GM19395 (cell line): ENCODE measurements around the gene RAET1G.
"Not testable (repeated sequence)": the region's sequence is repeated elsewhere in the genome, so short reads cannot be mapped to it uniquely, and the experiment has no call there.

Source experiments
- ATAC-seq: cut with Tn5 transposase; IDR thresholded peaks from one replicate; pipeline ENCODE4 v1.9.1; 2021; ENCODE audit warnings: mild to moderate bottlenecking, moderate library complexity; ENCODE audit not compliant: unreplicated experiment

The RAET1G gene

GRCh38 chr6:149922642-149923326 lies at the start of gene RAET1G:
TSS of gene RAET1G (minus strand) at chr6:149923121. CDS start at chr6:149923010, 111 bp downstream.
- ATAC-seq: no peak

GRCh38 chr6:149969635-149970034 lies 46.7 kb upstream of the RAET1G start:
- ATAC-seq: no peak

DNA sequence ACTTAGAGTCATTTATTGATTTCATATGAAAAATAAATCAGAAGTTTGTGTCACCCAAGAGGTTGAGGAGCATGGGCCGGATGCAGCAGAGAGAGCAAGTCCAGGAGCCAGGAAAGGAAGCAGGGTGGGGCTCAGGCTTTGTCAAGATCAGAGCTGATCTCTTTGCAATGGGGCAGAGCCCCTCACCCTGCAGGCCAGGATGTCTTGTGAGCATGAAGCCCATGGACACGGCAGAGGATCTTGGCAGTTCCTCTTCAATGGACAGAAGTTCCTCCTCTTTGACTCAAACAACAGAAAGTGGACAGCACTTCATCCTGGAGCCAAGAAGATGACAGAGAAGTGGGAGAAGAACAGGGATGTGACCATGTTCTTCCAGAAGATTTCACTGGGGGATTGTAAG lies 46.0 kb upstream of the RAET1G start:
- not testable (repeated sequence) for ATAC-seq

DNA sequence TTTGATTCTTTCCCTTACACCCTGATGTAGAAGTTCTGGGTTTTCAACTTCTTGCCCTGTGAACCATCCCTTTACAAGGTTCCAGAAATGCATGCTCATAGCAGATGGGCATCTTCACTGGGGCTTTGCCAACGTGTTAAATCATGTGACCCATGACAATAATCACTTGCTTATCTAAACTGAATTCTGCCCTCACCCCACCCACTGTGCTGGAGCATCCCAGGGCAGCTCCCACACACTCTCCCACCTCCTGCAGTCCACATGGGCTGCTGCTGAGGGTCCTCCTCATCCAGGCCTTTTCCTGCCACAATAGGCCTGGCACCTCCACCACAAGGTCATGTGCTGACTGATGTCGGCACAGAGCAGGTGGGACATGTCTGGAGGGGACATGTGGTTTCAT lies 45.1 kb upstream of the RAET1G start:
- not testable (repeated sequence) for ATAC-seq

GRCh38 chr6:149967591-149967990 lies 44.7 kb upstream of the RAET1G start:
- no peak for ATAC-seq

DNA sequence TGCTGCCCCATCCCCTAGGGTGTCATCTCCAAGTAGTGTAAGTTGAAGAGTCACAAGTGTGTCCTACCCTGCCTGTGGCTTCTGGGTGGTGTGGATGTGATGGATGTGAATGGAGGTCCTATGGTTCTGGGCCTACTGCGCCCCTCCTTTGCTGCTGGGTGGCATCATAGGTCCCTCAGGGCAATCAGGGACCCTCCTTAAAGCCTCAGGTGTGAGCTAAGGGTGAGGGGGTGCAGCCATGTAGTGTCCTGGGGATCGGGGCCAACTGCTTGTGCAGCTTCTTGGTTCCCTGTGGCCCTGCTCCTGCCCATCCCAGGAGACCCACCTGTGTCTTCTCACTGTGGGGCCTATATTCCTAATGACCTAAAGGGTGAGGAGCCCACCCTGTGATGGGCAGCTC lies 43.4 kb upstream of the RAET1G start:
- not testable (repeated sequence) for ATAC-seq

- no peak for ATAC-seq
Observed at GRCh38 chr6:149965194-149966020, 42.5 kb upstream of the RAET1G start.

- ATAC-seq: no peak
Observed at GRCh38 chr6:149964308-149965193, 41.6 kb upstream of the RAET1G start.

DNA sequence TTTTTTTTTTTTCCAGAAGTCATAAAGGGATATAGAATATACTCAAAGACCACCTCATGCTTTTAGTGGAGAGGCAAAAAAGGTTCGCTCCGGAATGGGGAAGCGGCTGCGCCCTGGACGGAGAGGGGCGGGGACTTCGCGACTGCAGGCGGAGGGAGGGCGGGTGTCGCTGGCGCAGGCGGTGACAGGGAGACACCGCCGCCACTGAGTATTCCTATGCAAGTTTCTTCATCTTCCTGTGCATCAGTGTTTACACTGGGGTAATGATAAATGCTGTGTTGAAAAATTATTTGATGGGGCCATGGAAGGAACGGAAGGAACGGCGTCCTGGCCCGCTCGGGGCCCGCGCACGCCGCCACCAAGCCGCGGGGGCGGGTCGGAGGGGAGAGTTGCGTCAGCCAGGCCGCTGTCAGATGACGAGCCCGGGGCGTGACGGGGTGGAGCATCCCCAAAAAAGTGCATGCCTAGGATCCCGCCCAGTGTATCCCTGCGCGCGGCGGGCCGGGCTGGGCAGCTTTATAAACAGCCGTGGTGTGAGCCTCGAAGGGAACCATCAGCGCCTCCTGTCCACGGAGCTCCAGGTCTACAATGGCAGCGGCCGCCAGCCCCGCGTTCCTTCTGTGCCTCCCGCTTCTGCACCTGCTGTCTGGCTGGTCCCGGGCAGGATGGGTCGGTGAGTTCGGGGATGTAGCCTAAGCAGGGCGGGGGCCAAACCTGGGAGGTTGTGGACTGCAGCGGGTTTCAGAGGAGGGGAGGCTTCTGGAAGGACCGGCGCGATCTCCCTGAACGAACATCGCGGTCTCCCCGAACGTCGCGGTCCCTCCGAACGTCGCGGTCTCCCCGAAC lies 40.8 kb upstream of the RAET1G start, which contains the start of gene ULBP1:
TSS of gene ULBP1 (plus strand) at position 482 of the 846 bp plus-strand sequence. CDS start at position 589, 107 bp downstream.
- ATAC-seq: peak; percentile 62

DNA sequence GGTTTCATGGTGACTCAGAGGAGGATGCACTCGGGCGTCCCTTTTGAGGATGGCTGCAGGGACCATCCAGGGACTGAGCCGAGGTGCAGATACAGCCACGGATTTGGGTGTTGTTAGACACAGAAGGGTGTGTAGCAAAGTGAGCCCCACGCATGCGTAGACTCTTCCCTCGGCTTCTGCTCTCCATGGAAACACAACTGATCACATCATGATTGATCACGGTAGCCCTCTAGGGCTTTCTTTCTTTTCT lies 40.2 kb upstream of the RAET1G start:
- no peak for ATAC-seq

DNA sequence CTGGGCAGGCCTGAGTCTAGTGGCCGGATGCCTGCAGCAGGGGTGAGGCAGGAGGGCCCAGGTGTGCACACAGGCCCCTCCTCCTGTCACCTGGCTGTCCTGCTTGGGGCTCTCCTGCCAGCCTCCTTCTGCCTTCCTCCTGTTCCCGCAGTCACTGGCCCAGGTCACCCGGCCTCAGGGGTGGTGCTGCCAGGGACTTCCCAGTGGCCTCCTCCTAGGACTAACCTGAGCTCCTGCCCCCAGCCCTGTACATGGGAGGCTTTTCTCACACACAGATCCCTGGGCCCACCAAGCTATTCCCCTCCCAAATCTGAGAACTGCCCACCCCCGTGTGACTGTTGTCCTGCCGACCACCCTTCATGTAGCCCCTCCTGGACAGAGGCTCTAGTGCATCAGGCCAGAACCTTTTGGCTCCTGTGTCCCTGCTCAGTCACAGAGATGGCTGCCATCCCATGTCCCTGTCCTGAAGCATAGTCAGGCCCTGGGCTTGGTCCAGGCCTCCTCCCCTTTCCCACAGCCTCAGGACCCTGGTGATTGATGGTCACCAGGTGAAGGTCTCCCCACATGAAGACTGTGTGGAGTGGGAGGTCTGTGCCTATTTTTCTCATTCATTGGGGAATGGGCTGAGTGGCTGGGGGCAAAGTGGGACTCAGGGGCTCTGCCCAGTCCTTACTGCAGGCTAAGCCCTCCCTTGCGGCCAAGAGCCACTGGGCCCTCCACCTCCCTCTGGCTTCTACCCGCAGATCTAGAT lies 39.7 kb upstream of the RAET1G start:
- no peak for ATAC-seq

DNA sequence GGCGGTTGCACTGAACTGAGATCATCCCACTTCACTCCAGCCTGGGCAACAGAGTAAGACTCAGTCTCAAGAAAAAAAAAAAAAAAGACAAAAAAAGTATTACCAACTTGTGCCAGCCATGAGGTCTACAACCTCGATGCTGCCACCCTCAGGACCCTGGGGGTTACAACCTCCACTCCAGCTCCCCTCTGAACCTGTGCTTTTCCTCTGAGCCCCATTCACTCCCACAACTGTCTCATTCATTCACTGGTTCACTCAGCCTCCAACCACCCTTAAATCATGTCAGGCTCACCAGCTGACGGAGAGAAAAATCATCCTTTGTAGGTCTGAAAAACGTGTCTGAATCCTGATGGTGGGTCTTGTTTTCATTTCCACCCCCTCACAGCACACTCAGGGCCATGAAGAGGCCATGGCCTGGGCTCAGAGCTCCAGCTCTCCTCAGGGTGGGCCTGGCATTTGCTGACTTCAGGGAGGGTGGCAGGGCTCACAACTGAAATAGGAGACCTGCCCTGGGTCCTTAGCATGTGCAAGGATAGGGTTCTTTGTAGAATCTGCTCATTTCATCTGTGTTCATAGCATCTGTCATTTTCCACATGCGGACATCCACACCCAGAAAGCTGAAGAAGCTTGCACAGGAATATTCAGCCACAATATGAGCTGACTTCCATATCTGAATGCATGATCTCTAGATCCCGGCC lies 39.0 kb upstream of the RAET1G start:
- ATAC-seq: no peak

DNA sequence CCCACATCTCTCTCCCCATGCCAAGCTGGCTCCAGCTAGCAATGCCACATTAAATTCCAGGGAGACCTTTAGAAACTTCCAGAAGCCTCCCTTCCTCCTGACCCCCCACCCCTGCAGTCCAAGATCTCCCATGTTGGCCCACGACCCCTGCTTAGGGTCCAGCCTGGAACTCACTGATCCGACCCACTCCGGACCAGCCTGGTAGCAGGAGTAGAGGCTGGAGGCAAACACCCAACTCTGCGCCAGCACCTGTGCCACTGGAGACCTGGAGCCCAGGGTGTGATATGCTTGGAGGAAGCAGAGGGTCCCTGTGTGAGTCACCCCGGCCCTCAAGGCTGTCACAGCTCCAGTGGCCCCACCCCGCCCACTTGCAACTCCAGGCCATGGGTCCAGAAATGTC lies 37.6 kb upstream of the RAET1G start:
- no peak for ATAC-seq

GRCh38 chr6:149959806-149960205 lies 36.9 kb upstream of the RAET1G start:
- not testable (repeated sequence) for ATAC-seq

DNA sequence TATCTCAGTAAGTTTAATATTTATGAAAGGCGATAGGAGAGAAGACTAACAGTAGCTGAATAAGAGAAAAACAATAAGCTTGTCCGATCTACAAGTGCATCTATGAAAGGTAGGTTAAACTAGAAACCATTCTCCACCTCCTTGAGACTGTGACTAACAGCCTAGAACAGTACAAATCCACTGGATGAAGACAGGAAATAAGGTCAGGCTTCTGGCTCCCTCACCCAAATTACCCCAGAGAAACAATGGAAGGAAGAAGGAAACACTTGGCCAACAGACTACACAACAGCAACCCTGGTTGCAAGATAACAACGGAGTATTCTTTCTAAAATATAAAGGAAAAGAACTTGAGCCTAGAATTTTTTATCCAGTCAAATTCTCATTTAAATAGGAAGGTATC lies 35.2 kb upstream of the RAET1G start:
- not testable (repeated sequence) for ATAC-seq

- ATAC-seq: not testable (repeated sequence)
Observed at GRCh38 chr6:149955654-149956317, 32.9 kb upstream of the RAET1G start.

- not testable (repeated sequence) for ATAC-seq
Observed at GRCh38 chr6:149954984-149955653, 32.2 kb upstream of the RAET1G start.
